ENCODE measurements around the gene GAGE12J. TPM values are rescaled to one million over a fixed set of nuclear protein-coding genes. Genes with fewer than 3 reads are reported as not detected.
"Not testable (repeated sequence)": the region's sequence is repeated elsewhere in the genome, so short reads cannot be mapped to it uniquely, and the experiment has no call there.

GAGE12J gene
- total and polyA plus RNA-seq, 8 donors = not detected

DNA sequence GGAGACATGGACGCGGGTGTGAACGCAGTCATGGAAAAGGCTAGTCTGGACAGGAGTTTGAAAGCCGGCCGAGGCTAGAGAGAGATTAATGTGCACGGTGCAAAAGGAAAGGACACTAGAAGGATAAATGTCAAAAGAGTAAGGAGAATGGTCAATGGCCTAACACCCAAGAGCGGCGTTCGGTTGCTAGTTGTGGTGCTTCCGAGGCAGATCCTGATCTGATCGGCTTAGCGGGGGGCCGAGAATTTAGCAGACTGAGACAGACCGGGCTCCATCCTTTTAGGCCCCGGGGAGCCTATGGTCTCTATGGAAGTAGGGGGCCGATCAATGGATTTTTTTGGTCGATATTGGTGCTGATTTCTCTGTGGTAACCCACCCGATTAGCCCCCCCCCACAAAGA is 11.5 kb upstream of the GAGE12J start:
- H3K36me3 ChIP-seq = no peaks in the 10 kb centered on the region
- no peak for TF ChIP-seq CTCF (IDR thresholded peaks at IDR 0.05)
- no peaks in the 10 kb centered on the region for H3K27me3 ChIP-seq
- intact Hi-C loops (cut with DNase I) = no loop called here
- no peak overlapping the region for H3K4me3 ChIP-seq
- no peak overlapping the region for H3K27ac ChIP-seq
- DNase-seq = no peak
- H3K9me3 ChIP-seq = no peaks in the 10 kb centered on the region
- ATAC-seq = no peak
- no peaks in the 10 kb centered on the region for H3K4me1 ChIP-seq

- DNase-seq = no peak
- no peaks in the 10 kb centered on the region for H3K4me1 ChIP-seq
- H3K4me3 ChIP-seq = no peak overlapping the region
- intact Hi-C loops (cut with DNase I) = no loop called here
- H3K9me3 ChIP-seq = no peaks in the 10 kb centered on the region
- no peak for TF ChIP-seq CTCF (IDR thresholded peaks at IDR 0.05)
- no peaks in the 10 kb centered on the region for H3K27me3 ChIP-seq
- no peak for ATAC-seq
- H3K27ac ChIP-seq = no peak overlapping the region
- H3K36me3 ChIP-seq = no peaks in the 10 kb centered on the region
These were observed 9.7 kb upstream of the GAGE12J start for GRCh38 chrX:49312176-49312575.

- Histone ChIP-seq H3K27ac (no peak overlapping the region), H3K27me3 (no peaks in the 10 kb centered on the region), H3K4me1 (no peaks in the 10 kb centered on the region), H3K36me3 (no peaks in the 10 kb centered on the region), H3K4me3 (no peak overlapping the region), H3K9me3 (no peaks in the 10 kb centered on the region)
- intact Hi-C loops (cut with DNase I) = no loop called here
- ATAC-seq (no peak), DNase-seq (no peak)
- TF ChIP-seq CTCF (IDR thresholded peaks at IDR 0.05) = no peak
These were observed 5.8 kb upstream of the GAGE12J start for GRCh38 chrX:49316085-49316484.

- H3K4me3 ChIP-seq; DNase-seq; ATAC-seq; H3K36me3 ChIP-seq; intact Hi-C loops (cut with DNase I); H3K27ac ChIP-seq; H3K9me3 ChIP-seq; H3K27me3 ChIP-seq; H3K4me1 ChIP-seq: not testable (repeated sequence)
These were observed 429 bp downstream of the GAGE12J start for GRCh38 chrX:49322266-49322665.

DNA sequence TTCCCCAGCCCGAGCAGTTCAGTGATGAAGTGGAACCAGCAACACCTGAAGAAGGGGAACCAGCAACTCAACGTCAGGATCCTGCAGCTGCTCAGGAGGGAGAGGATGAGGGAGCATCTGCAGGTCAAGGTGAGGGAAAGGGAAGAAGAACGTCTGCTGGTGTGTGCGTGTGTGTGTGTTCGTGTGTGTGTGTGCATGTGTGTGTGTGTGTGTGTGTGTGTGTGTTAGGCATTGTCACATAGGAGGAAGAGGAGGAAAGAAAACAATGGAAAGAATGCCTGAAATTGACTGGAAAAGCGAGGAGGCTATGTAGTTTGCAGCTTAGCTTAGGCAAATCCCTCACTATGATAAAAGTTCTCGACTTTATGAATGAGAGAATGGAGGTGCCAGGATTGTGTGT is 1.9 kb downstream of the GAGE12J start:
- DNase-seq; H3K4me3 ChIP-seq; H3K4me1 ChIP-seq; H3K9me3 ChIP-seq; H3K27ac ChIP-seq; ATAC-seq; intact Hi-C loops (cut with DNase I); H3K27me3 ChIP-seq; H3K36me3 ChIP-seq: not testable (repeated sequence)

- H3K36me3 ChIP-seq; H3K4me1 ChIP-seq; ATAC-seq; intact Hi-C loops (cut with DNase I); DNase-seq; H3K9me3 ChIP-seq; H3K4me3 ChIP-seq; H3K27ac ChIP-seq; H3K27me3 ChIP-seq: not testable (repeated sequence)
These were observed 8.6 kb downstream of the GAGE12J start for GRCh38 chrX:49330421-49330820.

DNA sequence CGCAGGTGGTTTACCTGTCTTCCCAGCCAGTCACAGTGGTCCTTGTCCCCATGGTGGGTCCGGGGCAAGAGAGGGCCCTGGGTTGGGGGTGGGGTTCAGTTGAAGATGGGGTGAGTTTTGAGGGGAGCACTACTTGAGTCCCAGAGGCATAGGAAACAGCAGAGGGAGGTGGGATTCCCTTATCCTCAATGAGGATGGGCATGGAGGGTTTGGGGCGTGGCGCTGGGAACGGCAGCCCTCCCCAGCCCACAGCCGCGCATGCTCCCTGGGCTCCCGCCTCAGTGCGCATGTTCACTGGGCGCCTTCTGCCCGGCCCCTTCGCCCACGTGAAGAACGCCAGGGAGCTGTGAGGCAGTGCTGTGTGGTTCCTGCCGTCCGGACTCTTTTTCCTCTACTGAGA is 9.4 kb downstream of the GAGE12J start, which contains the start of gene GAGE13:
Gene GAGE13 (plus strand): TSS at position 301 of the 400 bp plus-strand sequence. CDS start 1,156 bp downstream, outside the sequence.
- H3K27me3 ChIP-seq; H3K36me3 ChIP-seq; H3K9me3 ChIP-seq; H3K4me1 ChIP-seq; ATAC-seq; intact Hi-C loops (cut with DNase I); H3K27ac ChIP-seq; DNase-seq; H3K4me3 ChIP-seq: not testable (repeated sequence)

DNA sequence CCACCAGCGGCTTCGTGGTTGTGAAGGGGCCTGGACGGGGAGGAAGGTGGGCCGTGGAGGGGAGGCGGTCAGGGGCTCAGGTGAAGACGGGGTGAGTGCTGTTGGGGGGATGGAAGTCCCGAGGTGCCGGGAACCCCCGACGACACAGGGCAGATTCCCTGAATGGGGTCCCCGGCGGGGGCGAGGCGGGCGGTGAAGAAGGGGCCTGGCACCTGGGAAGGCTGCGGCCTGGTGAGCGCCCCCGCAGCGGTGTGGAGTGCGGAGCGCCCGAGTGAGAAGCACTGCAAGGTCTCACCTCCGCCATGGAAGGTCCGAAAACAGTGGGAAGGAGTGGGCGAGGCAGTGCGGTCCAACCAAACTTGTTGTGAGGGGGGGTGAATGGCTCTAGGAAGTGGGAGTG is 10.0 kb downstream of the GAGE12J start:
- H3K9me3 ChIP-seq; H3K4me3 ChIP-seq; H3K27me3 ChIP-seq; H3K27ac ChIP-seq; intact Hi-C loops (cut with DNase I); H3K36me3 ChIP-seq; H3K4me1 ChIP-seq; ATAC-seq: not testable (repeated sequence)
- peak in 1 of 4 donors; percentile 86 for DNase-seq

DNA sequence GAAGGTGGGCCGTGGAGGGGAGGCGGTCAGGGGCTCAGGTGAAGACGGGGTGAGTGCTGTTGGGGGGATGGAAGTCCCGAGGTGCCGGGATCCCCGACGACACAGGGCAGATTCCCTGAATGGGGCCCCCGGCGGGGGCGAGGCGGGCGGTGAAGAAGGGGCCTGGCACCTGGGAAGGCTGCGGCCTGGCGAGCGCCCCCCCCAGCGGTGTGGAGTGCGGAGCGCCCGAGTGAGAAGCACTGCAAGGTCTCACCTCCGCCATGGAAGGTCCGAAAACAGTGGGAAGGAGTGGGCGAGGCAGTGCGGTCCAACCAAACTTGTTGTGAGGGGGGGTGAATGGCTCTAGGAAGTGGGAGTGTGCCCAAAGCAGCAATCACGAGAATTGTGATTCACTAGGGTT is 19.6 kb downstream of the GAGE12J start:
- H3K27me3 ChIP-seq; H3K27ac ChIP-seq; H3K4me3 ChIP-seq; intact Hi-C loops (cut with DNase I); ATAC-seq; H3K9me3 ChIP-seq; H3K36me3 ChIP-seq; H3K4me1 ChIP-seq: not testable (repeated sequence)
- DNase-seq = peak in 1 of 4 donors; percentile 78

- H3K27ac ChIP-seq; DNase-seq; H3K4me1 ChIP-seq; H3K27me3 ChIP-seq; intact Hi-C loops (cut with DNase I); H3K36me3 ChIP-seq; ATAC-seq; H3K9me3 ChIP-seq; H3K4me3 ChIP-seq: not testable (repeated sequence)
These were observed 22.8 kb downstream of the GAGE12J start for GRCh38 chrX:49344496-49345175.

DNA sequence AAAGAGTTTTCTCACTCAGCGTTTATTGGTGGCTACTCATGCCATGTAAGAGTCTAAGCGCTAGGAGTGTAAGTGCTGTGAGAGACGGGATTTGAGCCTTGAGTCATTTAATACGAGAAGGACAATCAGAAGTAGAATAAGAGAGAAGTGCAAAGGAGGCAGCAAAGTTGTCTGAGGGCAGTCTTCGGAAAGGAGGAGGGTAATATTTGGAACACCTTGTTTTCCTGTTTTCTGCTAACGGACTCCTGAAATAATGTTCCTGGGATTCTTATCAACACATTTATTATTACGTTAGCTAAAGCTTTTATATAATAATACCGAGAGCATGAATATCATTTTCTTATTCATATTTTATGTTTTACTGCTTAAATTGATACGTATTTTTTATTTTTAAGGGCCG is 23.6 kb downstream of the GAGE12J start:
- H3K27me3 ChIP-seq; DNase-seq; H3K9me3 ChIP-seq; H3K36me3 ChIP-seq; H3K4me3 ChIP-seq; ATAC-seq; intact Hi-C loops (cut with DNase I); H3K27ac ChIP-seq; H3K4me1 ChIP-seq: not testable (repeated sequence)

All from left lung (tissue), 10 donors.